ENCODE measurements around the gene TWIST1.

GRCh38 chr7:19145434-19146115 lies 28.1 kb upstream of the TWIST1 start:
- TF ChIP-seq CTCF (IDR thresholded peaks at IDR 0.05; ENCODE audit: insufficient read depth, low read length, poor library complexity, severe bottlenecking) (no peak), EZH2phosphoT487 (conservative IDR thresholded peaks at IDR 0.05; ENCODE audit: low read length) (no peak)
